ENCODE measurements around the gene OSMR. TPM values are rescaled to one million over a fixed set of nuclear protein-coding genes. Genes with fewer than 3 reads are reported as not detected.

Gene OSMR
- polyA plus RNA-seq, 1 experiment, result 43.4 TPM

DNA sequence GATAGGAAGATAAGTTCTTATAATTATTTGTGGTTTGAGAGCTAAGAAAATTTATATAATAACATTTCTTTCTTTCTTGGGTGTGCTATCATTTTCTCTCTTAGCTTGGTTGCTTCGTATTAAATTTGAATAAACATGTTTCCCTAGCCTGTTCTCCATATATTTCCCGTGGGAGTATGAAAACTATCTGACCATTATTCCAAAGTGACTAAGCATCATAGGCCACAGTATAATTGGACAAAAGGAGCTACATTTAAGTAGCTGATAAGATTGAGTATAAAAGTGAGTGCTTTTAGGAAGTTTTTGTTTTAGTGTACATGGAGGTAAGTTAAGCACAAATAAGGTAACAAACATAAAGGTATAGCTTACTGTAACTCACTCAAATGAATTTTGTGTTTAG is 8.4 kb upstream of the OSMR start:
- ChIA-PET POLR2A (no interaction called here), CTCF (interaction anchor here (1.5 kb wide), 1 partner anchor 9 kb away, joined by 5 read pairs; no protein-coding TSS in a partner anchor)
- H3K27me3 ChIP-seq (ENCODE audit: control insufficient read depth, insufficient read depth, low read length), result no peaks in the 10 kb centered on the region
- H3K4me3 ChIP-seq (ENCODE audit: low read depth, low read length), result no peak overlapping the region
- no peak for DNase-seq (ENCODE audit: low read depth)
- no peaks in the 10 kb centered on the region; the same call in 1 of the 2 replicates for H3K36me3 ChIP-seq (ENCODE audit: control insufficient read depth, insufficient read depth, low read length)
- TF ChIP-seq, protein P1, sequence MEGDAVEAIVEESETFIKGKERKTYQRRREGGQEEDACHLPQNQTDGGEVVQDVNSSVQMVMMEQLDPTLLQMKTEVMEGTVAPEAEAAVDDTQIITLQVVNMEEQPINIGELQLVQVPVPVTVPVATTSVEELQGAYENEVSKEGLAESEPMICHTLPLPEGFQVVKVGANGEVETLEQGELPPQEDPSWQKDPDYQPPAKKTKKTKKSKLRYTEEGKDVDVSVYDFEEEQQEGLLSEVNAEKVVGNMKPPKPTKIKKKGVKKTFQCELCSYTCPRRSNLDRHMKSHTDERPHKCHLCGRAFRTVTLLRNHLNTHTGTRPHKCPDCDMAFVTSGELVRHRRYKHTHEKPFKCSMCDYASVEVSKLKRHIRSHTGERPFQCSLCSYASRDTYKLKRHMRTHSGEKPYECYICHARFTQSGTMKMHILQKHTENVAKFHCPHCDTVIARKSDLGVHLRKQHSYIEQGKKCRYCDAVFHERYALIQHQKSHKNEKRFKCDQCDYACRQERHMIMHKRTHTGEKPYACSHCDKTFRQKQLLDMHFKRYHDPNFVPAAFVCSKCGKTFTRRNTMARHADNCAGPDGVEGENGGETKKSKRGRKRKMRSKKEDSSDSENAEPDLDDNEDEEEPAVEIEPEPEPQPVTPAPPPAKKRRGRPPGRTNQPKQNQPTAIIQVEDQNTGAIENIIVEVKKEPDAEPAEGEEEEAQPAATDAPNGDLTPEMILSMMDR (IDR thresholded peaks at IDR 0.05; ENCODE audit: insufficient read depth, low read depth, low read length), result no peak

DNA sequence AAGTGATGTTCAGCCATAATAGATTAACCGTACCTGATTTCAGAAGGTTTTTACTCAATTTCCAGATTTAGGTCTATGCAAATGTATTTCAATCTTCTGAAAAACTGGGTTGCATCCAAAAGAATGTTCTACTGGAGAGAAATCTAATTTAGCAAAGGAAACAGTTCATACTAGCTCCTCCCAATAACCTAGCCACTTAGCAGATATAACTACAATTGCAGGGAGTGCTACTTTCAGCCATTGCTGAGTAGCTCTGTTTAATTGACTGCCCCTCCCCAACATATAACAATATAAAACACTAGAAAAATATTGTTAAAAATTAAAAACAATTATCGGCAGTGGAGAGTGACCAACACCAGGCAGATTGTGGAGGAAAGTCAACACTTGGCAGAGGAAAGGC is 7.9 kb upstream of the OSMR start:
- ChIA-PET POLR2A (interaction anchor here (0.7 kb wide), 1 partner anchor 58 kb away, joined by 3 read pairs; no protein-coding TSS in a partner anchor), CTCF (interaction anchor here (1.3 to 1.5 kb wide), 3 partner anchors 9 to 397 kb away, joined by 3 to 5 read pairs (median 4); no protein-coding TSS in a partner anchor)
- Histone ChIP-seq H3K4me3 (ENCODE audit: low read depth, low read length) (no peak overlapping the region), H3K36me3 (ENCODE audit: control insufficient read depth, insufficient read depth, low read length) (no peaks in the 10 kb centered on the region; the same call in 1 of the 2 replicates), H3K27me3 (ENCODE audit: control insufficient read depth, insufficient read depth, low read length) (no peaks in the 10 kb centered on the region)
- TF ChIP-seq, protein P1 (IDR thresholded peaks at IDR 0.05; ENCODE audit: insufficient read depth, low read depth, low read length), result no peak
- no peak for DNase-seq (ENCODE audit: low read depth)

DNA sequence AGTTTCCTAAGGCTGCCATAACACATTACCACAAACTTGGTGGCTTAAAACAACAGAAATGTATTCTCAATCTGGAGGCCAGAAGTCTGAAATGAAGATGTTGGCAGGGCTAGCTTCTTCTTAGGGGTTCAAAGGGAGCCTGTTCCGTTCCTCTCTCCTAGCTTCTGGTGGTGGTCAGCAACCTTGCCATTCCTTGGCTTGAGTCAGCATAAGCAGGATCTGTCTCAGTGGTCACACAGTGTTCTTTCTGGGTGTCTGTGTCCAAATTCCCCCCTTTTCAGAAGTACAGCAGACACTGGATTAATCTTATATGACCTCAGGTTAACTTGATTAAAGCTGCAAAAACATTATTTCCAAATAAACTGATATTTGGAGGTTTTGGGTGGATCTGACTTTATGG is 2.1 kb upstream of the OSMR start:
- CTCF ChIA-PET, result interaction anchor here (1.2 to 1.9 kb wide), 3 partner anchors 10 to 13 kb away, joined by 3 to 5 read pairs (median 4); no protein-coding TSS in a partner anchor
- TF ChIP-seq, protein P1 (IDR thresholded peaks at IDR 0.05; ENCODE audit: insufficient read depth, low read depth, low read length), result no peak
- H3K27me3 ChIP-seq (ENCODE audit: control insufficient read depth, insufficient read depth, low read length), result no peaks in the 10 kb centered on the region
- H3K36me3 ChIP-seq (ENCODE audit: control insufficient read depth, insufficient read depth, low read length), result peaks cover under 1% of the 10 kb centered on the region
- no peak overlapping the region for H3K4me3 ChIP-seq (ENCODE audit: low read depth, low read length)
- no peak for DNase-seq (ENCODE audit: low read depth)
- POLR2A ChIA-PET, result no interaction called here

DNA sequence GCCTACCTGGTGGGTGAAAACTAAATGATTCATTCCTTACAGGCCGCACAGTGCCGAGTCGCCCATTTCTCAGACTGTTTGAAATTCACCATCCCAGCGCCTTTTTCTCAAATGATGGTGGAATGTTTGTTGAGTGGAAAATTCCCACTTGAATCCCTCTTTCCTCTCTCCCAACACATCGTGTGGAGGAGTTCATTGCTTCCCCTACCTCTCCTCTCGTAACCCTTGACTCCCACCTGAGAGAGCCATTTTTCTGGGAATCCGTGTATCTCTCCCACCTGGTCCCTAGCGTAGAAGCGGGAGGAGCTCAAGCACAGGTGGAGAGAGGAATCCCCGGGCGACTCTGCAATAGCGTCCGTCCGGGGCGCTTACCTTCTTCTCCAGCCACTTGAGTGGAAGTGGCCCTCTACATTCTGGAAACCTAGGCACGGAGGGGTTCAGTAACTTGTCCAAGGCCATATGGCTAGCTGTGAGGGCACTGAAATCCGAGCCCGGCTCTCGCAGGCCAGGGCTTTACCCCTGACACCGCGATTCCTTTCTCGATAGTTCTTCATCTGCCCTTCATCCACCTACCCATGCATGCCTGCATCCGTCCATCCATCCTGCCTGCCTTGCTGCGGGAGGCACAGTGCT is 683 bp downstream of the OSMR start:
- POLR2A ChIA-PET, result interaction anchor here (0.6 kb wide), 2 partner anchors 26 to 119 kb away, joined by 3 to 5 read pairs; no protein-coding TSS in a partner anchor
- CTCF ChIA-PET, result interaction anchor here (0.8 to 2.0 kb wide), 3 partner anchors 16 to 405 kb away, joined by 4 to 6 read pairs (median 4); no protein-coding TSS in a partner anchor

More for the DNA sequence above, 683 bp downstream of the OSMR start:
- Histone ChIP-seq H3K27me3 (ENCODE audit: control insufficient read depth, insufficient read depth, low read length) (no peaks in the 10 kb centered on the region), H3K36me3 (ENCODE audit: control insufficient read depth, insufficient read depth, low read length) (peaks cover 6% of the 10 kb centered on the region), H3K4me3 (ENCODE audit: low read depth, low read length) (peak overlapping the region; percentile 96)
- TF ChIP-seq, protein P1 (IDR thresholded peaks at IDR 0.05; ENCODE audit: insufficient read depth, low read depth, low read length), result no peak
- no peak for DNase-seq (ENCODE audit: low read depth)
